ENCODE measurements around the gene TOPBP1.

- TF ChIP-seq CTCF (IDR thresholded peaks at IDR 0.05; ENCODE audit: low read length) (no peak), EZH2 (IDR thresholded peaks at IDR 0.05; ENCODE audit: borderline replicate concordance, low read length) (no peak)
Observed at GRCh38 chr3:133692759-133693158, 31.0 kb upstream of the TOPBP1 start.

All from OCI-LY1 (cell line).